Right renal cortex interstitium (tissue), 3 donors: ENCODE measurements around the gene HMGCS2. TPM values are rescaled to one million over a fixed set of nuclear protein-coding genes. Genes with fewer than 3 reads are reported as not detected.

Source experiments
- DNase-seq, 3 donors: peaks; one replicate each; pipeline ENCODE4 v3.0.0-alpha.2; 2013; ENCODE audit warnings: low read depth in 3 of 3, low spot score in 2 of 3
- polyA plus RNA-seq, 3 donors: library from polyadenylated mRNA; unstranded; fragments of 120-200 nt; gene quantifications; one replicate each; pipeline ENCODE4 v1.2.1, GENCODE V29; 2013; ENCODE audit not compliant: insufficient read length in 3 of 3

The HMGCS2 gene
- 100 to 1,000 TPM in 1 of 3 donors, 10 to 100 TPM in 2; 44.8 to 113 (median 80.0) TPM for polyA plus RNA-seq

- DNase-seq = no peak
These were observed at the start of gene HMGCS2 for GRCh38 chr1:119768778-119769177. TSS of gene HMGCS2 (minus strand) at chr1:119768905. CDS start at chr1:119768844, 61 bp downstream.

- no peak for DNase-seq
These were observed 49.5 kb upstream of the HMGCS2 start for GRCh38 chr1:119818181-119818580.

GRCh38 chr1:119816407-119816806 is 47.7 kb upstream of the HMGCS2 start:
- no peak for DNase-seq

- no peak for DNase-seq
These were observed 47.2 kb upstream of the HMGCS2 start for GRCh38 chr1:119815928-119816327.

- no peak for DNase-seq
These were observed 46.7 kb upstream of the HMGCS2 start for GRCh38 chr1:119815361-119815760.

GRCh38 chr1:119814288-119814687 is 45.6 kb upstream of the HMGCS2 start:
- no peak for DNase-seq

GRCh38 chr1:119811985-119812557 is 43.4 kb upstream of the HMGCS2 start:
- no peak for DNase-seq

- no peak for DNase-seq
These were observed 42.7 kb upstream of the HMGCS2 start, which contains the start of gene REG4 for GRCh38 chr1:119811387-119811786. TSS of gene REG4 (minus strand) at chr1:119811460. CDS start at chr1:119808769, 2,691 bp downstream.

GRCh38 chr1:119808972-119809550 is 40.4 kb upstream of the HMGCS2 start:
- peak in 2 of 3 donors; percentile 52 to 64 for DNase-seq

GRCh38 chr1:119808491-119808890 is 39.8 kb upstream of the HMGCS2 start:
- no peak for DNase-seq

- DNase-seq = no peak
These were observed 37.8 kb upstream of the HMGCS2 start for GRCh38 chr1:119806489-119806888.

- no peak for DNase-seq
These were observed 37.0 kb upstream of the HMGCS2 start for GRCh38 chr1:119805746-119806145.

GRCh38 chr1:119805247-119805646 is 36.5 kb upstream of the HMGCS2 start:
- no peak for DNase-seq

- DNase-seq = no peak
These were observed 31.0 kb upstream of the HMGCS2 start for GRCh38 chr1:119799599-119800177.

- DNase-seq = no peak
These were observed 30.3 kb upstream of the HMGCS2 start for GRCh38 chr1:119799003-119799402.

GRCh38 chr1:119797606-119798005 is 28.9 kb upstream of the HMGCS2 start:
- DNase-seq = no peak

GRCh38 chr1:119797162-119797561 is 28.5 kb upstream of the HMGCS2 start:
- DNase-seq = no peak

GRCh38 chr1:119795261-119796200 is 26.8 kb upstream of the HMGCS2 start:
- no peak for DNase-seq

- DNase-seq = no peak
These were observed 26.2 kb upstream of the HMGCS2 start for GRCh38 chr1:119794876-119795240.

GRCh38 chr1:119794230-119794875 is 25.6 kb upstream of the HMGCS2 start:
- no peak for DNase-seq

- no peak for DNase-seq
These were observed 22.7 kb upstream of the HMGCS2 start for GRCh38 chr1:119791377-119791776.
